HG02763 (cell line): Measurements from ENCODE around the gene ZNF778.
"Not testable (repeated sequence)": the region's sequence is repeated elsewhere in the genome, so short reads cannot be mapped to it uniquely, and the experiment has no call there.

Source experiments
- ATAC-seq: cut with Tn5 transposase; IDR thresholded peaks from one replicate; pipeline ENCODE4 v1.9.1; 2021; ENCODE audit warnings: mild to moderate bottlenecking, moderate library complexity; ENCODE audit not compliant: unreplicated experiment

ZNF778 gene

DNA sequence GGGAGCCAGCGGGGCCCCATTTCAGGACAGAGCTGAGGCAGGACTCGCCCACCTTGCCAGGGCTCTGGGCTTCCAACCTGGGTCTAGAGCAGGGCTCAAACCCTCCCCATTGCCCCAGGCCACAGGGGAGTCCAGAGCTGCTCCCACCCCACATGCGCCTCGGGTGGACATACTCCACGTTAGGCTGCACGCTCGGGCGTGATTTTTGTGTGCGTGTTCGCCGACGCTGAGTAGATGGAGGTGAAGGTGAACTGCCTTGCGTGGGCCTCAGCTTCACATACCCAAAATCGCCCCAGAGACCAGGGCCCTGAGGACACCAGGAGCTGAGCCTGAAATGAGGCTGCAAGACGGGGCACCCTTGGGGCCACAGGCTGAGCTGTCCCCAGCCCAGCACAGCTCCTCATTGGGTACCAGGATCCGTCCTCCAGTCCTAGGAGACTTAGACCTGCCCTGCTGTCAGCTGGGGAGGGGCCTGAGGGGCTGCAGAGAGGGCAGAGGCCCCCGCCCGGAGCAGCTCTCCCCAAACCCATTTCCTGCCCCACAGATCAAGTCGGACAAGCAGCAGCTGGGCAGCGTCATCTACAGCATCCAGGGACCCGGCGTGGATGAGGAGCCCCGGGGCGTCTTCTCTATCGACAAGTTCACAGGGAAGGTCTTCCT, 37.7 kb upstream of the ZNF778 start:
- no peak for ATAC-seq

DNA sequence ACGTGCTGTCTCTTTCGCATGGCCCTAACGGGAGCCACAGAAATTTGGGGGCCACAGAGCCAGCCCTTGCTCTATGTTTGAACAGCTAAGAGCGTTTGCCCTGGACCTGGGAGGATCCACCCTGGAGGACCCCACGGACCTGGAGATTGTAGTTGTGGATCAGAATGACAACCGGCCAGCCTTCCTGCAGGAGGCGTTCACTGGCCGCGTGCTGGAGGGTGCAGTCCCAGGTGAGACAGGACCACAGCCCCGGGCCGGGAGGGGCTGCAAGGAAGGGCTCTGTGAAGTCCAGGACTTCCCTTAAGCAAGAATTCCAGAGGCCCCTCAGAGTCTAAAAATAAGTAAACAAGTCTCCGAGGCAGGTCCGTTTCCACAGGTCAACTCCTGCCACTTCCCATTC, 34.0 kb upstream of the ZNF778 start:
- no peak for ATAC-seq

DNA sequence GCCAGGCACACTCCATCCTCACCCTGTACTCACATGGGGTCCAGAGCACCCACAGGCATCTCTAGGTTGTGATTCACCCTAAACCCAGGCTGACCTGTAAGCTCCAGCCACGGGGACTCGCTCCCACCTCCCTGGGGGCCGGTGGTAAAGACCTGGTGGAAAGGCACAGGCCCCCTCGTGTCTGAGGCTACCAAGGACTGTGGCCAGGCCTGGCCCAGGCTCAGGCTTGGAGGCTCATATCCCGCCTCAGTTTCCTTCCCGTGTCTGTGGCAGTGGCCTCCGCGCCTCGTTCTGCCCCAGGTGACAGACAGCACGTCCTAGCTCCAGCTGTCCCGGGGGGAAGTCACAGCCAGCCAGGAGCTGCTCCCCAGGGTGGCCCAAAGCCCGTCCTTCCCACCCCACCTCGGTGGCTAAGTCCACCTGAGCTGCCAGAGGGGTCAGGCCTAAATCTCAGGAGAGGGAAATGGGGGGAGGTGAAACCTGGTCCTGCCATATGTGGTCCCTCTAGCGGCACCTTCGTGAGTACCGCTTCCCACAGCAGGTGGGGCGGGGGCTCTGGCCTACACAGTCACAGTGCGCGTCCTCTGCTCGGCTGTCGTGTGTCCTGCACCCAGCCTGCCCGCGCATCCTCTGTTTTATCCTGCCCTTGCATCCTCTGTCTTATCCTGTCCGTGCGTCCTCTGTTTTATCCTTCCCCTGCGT, 33.4 kb upstream of the ZNF778 start:
- no peak for ATAC-seq

DNA sequence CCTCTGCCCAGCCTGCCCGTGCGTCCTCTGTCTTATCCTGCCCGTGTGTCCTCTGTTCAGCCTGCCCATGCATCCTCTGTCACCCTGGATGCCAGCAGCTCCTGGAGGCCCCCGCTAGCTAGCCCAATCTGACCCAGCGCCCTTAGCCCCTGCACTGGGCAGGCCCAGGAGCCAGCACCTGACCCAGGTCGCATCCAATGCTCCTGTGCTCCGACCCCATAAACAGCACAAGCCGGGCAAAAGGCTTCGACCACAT, 32.9 kb upstream of the ZNF778 start:
- ATAC-seq = no peak

DNA sequence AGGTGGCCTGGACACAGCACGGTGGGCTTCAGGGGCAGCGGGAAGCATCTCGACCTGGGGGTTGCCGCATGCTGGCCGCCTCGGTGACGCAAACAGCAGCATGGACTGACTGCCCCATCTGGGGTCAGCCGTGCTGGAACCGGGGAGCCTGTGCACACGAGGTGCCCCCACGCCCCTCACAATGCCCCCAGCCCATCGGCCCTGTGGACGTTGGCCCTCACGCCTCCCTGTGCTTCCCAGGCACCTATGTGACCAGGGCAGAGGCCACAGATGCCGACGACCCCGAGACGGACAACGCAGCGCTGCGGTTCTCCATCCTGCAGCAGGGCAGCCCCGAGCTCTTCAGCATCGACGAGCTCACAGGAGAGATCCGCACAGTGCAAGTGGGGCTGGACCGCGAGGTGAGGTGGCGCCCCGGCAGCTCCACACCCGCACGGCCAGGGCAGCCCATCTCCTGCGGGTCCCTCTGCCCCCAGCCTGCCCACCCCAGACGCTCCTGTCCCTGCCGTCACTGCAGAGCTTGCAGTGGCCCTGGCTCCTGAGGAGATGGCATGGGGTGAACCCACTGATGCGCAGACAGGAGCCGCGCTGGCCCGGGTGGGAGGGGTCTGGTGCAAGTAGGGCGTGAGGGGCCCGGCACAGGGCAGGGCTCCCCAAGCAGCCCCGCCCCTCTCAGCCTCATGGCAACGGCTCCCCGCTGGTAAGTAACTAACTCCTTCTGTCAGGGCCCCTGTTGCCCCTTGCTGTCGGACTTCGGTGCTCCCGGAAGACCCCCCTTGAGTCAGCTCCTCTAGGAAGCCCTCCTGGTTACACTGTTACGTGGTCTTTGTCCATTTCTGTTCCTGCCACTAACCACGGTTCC, 32.3 kb upstream of the ZNF778 start:
- ATAC-seq = no peak

DNA sequence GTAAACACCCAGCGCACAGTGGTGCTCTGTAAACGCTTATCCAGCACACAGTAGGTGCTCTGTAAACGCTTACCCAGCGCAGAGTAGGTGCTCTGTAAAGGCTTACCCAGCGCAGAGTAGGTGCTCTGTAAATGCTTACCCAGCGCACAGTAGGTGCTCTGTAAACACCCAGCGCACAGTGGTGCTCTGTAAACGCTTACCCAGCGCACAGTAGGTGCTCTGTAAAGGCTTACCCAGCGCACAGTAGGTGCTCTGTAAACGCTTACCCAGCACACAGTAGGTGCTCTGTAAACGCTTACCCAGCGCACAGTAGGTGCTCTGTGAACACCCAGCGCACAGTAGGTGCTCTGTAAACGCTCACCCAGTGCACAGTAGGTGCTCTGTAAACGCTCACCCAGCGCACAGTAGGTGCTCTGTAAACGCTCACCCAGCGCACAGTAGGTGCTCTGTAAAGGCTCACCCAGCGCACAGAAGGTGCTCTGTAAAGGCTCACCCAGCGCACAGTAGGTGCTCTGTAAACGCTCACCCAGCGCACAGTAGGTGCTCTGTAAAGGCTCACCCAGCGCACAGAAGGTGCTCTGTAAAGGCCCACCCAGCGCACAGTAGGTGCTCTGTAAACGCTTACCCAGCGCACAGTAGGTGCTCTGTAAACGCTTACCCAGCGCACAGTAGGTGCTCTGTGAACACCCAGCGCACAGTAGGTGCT, 31.5 kb upstream of the ZNF778 start:
- not testable (repeated sequence) for ATAC-seq

DNA sequence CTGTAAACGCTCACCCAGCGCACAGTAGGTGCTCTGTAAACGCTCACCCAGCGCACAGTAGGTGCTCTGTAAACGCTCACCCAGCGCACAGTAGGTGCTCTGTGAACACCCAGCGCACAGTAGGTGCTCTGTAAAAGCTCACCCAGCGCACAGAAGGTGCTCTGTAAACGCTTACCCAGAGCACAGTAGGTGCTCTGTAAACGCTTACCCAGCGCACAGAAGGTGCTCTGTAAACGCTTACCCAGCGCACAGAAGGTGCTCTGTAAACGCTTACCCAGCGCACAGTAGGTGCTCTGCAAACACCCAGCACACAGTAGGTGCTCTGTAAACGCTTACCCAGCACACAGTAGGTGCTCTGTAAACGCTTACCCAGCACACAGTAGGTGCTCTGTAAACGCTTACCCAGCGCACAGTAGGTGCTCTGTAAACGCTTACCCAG, 30.9 kb upstream of the ZNF778 start:
- ATAC-seq = not testable (repeated sequence)

DNA sequence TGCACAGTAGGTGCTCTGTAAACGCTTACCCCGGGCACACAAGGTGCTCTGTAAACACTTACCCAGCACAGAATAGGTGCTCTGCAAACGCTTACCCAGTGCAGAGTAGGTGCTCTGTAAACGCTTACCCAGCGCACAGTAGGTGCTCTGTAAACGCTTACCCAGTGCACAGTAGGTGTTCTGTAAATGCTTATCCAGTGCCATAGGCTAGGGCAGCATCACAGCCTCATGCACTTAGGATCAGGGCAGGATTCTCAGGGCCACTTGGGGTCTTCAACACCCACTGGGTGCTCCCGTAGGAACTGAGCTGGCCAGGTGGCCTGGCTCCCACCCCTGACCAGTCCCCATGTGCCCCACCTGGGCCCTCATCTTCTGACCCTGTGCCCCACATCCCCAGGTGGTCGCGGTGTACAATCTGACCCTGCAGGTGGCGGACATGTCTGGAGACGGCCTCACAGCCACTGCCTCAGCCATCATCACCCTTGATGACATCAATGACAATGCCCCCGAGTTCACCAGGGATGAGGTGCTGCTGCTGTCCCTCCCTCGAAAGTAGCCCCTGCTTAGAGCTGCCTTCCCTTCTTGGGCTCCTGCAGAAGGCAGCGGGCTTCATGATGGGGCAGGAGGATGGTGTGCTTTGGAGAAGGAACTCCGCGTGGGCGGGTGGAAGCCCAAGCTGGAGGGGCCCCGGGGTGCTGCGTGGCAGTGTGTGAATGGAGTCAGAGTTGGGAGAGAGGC, 30.3 kb upstream of the ZNF778 start:
- ATAC-seq = no peak

DNA sequence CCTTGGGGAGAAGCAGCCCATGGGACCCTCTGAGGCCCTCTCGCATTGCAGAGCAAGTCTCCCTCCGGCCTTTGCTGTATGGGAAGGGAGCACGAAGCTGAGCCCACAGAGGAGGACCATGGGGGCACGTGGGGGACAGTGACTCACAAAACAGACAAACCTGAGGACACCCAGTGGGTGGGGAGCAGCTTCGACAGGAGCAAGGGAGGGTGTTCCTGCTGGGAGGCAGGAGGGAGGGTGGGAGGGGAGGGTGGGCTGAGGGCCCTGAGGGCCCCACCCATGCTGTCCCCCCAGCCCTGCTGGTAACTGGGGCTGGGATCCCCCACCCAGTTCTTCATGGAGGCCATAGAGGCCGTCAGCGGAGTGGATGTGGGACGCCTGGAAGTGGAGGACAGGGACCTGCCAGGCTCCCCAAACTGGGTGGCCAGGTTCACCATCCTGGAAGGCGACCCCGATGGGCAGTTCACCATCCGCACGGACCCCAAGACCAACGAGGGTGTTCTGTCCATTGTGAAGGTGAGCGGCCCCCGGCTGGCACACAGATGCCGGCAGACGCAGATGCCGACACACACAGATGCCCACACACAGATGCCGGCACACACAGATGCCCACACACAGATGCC, 29.6 kb upstream of the ZNF778 start:
- ATAC-seq = no peak

DNA sequence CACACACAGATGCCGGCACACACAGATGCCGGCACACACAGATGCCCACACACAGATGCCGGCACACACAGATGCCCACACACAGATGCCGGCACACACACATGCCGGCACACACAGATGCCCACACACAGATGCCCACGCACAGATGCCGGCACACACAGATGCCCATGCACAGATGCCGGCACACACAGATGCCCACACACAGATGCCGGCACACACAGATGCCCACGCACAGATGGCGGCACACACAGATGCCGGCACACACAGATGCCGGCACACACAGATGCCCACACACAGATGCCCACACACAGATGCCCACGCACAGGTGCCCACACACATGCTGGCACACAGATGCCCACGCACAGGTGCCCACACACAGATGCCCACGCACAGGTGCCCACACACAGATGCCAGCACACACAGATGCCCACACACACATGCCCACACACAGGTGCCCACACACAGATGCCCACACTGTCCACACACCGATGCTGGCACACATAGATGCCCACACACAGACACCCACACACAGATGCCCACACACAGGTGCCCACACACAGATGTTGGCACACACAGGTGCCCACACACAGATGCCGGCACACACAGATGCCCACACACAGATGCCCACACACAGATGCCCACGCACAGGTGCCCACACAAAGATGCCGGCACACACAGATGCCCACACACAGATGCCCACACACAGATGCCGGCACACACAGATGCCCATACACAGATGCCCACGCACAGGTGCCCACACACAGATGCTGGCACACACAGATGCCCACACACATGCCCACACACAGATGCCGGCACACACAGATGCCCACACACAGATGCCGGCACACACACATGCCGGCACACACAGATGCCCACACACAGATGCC, 28.8 kb upstream of the ZNF778 start:
- not testable (repeated sequence) for ATAC-seq

DNA sequence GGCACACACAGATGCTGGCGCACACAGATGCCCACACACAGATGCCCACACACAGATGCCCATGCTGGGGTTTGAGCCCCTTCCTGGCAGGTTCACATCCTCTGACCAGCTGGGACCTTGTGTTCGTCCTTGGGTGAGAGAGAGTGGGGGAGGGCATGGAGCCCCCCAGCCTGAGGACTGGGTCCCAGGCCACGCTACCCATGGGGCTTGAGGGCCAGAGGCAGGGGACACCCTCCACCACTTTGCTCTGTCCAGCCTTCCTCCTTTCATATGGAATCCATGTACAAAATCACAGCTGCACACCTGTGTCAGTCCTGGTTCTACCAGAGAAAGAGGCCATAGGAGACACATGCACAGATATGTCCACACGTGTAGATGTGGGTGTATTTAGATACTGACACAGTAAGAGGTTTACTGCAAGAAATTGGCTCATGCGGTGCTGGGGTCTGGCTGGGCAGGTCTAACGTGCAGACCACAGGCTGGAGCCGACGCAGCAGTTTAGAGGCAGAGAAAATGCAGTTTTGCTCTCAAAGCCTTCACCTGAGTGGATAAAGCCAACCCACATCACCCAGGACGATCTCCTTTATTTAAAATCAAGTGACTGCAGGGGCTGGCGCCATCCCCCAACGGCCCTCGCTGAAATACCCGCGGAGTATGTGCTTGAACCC, 28.0 kb upstream of the ZNF778 start:
- no peak for ATAC-seq

DNA sequence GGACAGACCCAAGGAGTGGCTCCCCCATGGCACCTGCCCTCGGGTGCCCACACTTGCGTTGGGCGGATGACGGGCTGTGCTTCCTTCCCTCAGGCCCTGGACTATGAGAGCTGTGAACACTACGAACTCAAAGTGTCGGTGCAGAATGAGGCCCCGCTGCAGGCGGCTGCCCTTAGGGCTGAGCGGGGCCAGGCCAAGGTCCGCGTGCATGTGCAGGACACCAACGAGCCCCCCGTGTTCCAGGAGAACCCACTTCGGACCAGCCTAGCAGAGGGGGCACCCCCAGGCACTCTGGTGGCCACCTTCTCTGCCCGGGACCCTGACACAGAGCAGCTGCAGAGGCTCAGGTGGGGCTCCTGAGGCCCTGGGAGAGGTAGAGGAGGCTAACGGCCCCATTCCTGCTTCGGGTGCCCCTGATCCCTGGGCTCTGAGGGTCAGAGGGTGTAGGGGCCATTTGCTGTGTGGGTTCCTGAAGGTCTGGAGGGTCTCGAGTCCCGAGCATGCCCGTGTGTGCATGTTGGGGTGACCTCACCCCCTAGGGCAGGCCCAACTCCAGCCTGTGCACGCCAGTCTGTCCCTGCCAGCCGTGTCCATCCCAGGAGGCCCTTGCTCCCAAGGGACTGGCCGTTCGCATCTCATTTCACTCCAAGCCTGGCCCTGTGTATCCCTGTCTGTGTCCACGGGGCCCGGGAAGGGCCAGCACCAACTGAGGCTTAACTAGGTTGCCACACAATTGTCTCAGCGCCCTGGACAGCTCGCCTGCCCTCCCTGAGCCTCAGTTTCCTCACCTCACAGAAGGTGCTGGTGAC, 27.1 kb upstream of the ZNF778 start:
- no peak for ATAC-seq

DNA sequence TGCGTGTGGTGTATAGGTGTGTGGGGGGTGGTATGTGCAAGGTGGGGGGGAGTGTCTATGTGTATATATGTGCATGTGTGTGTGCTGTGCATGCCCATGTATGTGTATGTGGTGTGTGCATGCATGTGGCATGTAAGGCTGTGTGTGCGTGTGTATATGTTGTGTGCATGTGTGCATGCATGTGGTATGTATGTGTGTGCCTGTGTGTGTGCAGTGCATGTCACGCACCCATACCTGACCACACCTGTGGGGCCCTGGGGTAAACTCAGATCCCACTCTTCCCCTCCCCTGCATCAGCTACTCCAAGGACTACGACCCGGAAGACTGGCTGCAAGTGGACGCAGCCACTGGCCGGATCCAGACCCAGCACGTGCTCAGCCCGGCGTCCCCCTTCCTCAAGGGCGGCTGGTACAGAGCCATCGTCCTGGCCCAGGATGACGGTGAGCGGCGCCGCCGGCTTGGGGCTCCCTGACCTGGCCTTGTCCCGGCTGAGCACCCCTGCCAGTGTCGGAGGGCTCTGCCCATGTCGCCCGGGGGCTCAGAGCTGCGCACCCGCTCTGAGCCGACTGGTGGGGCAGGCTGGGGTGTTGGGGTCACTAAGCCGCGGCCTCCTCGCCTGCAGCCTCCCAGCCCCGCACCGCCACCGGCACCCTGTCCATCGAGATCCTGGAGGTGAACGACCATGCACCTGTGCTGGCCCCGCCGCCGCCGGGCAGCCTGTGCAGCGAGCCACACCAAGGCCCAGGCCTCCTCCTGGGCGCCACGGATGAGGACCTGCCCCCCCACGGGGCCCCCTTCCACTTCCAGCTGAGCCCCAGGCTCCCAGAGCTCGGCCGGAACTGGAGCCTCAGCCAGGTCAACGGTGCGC, 26.2 kb upstream of the ZNF778 start:
- ATAC-seq = no peak

DNA sequence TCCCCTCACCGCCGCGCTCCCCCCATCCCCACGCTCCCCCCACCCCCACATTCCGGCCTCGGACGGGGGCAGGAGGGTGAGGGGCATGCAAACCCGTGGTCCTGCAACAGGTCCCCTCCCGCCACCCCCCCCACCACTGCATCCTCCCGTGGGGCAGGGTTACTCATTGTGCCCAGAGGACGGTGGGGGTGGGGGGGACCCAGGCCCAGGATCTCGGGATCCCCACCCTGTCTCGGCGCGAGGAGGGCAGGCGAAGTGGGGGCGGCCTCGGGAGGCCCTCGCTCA, 25.7 kb upstream of the ZNF778 start:
- ATAC-seq = no peak

DNA sequence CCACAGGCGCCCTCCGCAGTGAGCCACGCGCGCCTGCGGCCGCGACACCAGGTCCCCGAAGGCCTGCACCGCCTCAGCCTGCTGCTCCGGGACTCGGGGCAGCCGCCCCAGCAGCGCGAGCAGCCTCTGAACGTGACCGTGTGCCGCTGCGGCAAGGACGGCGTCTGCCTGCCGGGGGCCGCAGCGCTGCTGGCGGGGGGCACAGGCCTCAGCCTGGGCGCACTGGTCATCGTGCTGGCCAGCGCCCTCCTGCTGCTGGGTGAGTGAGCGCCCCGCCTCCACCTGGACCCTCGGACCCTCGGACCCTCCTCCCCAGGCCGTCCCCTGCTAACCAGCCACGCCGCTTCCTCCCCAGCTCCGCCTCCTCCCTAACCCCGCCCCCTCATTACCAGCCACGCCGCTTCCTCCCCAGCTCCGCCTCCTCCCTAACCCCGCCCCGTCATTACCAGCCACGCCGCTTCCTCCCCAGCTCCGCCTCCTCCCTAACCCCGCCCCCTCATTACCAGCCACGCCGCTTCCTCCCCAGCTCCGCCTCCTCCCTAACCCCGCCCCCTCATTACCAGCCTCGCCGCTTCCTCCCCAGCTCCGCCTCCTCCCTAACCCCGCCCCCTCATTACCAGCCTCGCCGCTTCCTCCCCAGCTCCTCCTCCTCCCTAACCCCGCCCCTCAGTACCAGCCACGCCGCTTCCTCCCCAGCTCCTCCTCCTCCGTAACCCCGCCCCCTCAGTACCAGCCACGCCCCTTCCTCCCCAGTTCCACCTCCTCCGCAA, 25.1 kb upstream of the ZNF778 start:
- not testable (repeated sequence) for ATAC-seq

DNA sequence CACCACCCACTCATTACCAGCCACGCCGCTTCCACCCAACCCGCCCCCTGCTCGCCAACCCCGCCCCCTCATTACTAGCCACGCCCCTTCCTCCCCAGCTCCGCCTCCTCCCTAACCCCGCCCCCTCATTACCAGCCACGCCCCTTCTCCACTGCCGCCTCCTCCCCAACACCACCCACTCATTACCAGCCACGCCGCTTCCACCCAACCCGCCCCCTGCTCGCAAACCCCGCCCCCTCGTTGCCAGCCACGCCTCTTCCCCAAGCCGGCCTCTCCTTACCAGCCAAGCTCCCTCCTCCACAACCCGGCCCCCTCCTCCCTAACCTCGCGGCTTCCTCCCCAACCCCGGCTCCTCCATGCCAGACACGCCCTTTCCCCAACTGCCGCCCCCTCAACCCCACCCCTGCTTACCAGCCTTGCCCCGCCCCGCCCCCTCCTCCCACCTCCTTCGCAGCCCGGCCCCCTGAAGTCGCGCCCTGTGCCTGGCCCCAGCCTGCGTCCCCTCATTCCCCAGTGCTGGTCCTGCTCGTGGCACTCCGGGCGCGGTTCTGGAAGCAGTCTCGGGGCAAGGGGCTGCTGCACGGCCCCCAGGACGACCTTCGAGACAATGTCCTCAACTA, 24.4 kb upstream of the ZNF778 start:
- no peak for ATAC-seq
